Measurements from ENCODE around the gene KIFC3.
"Not testable (repeated sequence)": the region's sequence is repeated elsewhere in the genome, so short reads cannot be mapped to it uniquely, and the experiment has no call there.

The KIFC3 gene, protein sequence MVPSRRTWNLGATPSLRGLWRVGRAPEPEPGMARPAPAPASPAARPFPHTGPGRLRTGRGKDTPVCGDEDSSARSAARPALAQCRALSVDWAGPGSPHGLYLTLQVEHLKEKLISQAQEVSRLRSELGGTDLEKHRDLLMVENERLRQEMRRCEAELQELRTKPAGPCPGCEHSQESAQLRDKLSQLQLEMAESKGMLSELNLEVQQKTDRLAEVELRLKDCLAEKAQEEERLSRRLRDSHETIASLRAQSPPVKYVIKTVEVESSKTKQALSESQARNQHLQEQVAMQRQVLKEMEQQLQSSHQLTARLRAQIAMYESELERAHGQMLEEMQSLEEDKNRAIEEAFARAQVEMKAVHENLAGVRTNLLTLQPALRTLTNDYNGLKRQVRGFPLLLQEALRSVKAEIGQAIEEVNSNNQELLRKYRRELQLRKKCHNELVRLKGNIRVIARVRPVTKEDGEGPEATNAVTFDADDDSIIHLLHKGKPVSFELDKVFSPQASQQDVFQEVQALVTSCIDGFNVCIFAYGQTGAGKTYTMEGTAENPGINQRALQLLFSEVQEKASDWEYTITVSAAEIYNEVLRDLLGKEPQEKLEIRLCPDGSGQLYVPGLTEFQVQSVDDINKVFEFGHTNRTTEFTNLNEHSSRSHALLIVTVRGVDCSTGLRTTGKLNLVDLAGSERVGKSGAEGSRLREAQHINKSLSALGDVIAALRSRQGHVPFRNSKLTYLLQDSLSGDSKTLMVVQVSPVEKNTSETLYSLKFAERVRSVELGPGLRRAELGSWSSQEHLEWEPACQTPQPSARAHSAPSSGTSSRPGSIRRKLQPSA

DNA sequence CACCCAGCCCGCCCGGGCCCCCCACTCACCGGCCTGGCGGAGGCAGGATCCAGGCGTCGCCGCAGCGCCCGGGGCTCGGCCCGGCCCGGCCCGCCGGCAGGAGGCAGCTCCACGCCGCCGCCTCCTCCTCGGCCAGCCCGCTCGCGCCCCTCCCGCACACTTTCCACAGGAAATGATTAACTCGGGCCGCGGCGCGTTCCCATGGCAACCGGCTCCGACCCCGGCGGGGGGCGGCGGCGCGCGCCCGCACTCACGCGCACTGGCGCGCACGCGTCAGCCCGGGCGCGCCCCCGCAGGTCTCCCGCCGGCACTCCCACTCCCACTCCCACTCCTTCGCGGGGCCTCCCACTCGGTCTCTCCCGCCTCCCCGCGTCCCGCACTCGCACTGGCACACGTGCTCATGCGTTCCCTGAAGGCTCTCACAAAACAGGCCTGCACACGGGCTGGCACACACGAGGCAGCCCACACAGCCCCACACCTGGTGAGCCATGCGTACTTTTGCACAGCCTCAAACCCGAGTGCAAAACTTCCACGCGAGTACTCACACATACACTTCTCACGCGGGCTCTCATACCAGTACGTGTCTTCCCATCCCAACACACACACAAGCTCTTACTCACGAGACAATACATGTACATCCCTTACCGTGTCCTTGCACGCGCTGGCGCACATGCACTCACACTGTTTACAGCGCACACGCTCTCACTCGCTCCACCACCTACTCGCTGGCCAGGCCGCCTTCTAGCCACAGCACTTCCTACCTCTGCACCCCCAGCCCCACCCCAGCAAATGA is at the start of gene KIFC3:
TSS of gene KIFC3 (minus strand) at position 151 of the 793 bp plus-strand sequence. CDS start 4,248 bp downstream, outside the sequence.
- peak; percentile 62 for DNase-seq (ENCODE audit: low read depth)

DNA sequence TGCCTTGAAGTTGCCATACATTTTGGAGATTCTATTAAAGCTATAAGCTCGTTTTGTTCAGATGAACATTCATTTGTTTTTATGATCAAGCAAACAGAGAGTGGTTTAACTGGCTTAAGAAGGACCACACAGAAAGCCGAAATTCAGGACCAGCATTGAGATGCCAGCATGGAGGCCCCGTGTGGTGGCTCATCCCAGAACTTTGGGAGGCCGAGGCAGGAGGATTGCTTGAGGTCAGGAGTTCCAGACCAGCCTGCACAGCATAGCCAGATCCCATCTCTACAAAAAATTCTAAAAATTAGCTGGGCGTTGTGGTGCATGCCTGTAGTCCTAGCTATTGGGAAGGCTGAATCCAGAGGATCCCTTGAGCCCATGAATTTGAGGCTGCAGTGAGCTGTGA is 45.9 kb upstream of the KIFC3 start:
- no peak for DNase-seq (ENCODE audit: low read depth)

DNA sequence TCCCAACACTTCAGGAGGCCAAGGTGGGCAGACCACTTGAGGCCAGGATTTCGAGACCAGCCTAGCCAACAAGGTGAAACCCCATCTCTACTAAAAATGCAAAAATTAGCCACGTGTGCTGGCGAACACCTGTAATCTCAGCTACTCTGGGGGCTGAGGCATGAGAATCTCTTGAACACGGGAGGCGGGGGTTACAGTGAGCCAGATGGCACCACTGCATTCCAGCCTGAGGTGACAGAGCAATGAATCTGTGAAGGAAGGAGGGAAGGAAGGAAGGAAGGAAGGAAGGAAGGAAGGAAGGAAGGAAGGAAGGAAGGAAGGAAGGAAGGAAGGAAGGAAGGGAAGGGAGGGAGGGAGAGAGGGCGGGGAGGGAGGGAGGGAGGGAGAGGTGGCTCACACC is 44.6 kb upstream of the KIFC3 start:
- not testable (repeated sequence) for DNase-seq (ENCODE audit: low read depth)

DNA sequence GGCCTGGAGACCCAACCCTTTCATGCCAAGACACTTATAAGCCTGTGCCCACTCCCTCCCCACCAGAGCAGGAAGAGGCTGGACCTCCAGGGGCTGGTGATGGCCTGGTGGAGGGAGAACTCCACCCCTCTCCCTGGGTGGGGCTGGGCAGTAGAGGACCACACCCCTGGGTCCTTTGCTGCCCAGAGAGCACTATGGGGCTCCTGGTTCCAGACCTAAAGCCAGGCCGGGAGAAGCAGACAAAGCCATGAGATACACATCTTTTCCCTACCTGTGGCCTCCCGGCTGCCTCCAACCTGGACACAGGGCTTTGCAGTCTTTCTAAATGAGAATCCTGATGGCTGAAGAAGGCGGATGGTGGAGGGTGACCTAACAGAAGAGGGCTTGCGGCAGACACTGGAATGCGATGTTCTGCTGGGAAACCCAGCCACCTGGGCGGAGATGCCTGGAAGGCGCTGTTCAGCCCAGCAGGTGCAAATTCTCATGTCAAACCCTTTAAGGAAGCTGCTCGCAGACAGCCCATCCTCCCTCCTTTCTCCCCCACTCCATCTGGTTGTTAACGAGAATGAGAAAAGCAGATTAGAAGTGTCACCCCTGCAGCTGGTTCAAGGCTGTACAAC is 43.9 kb upstream of the KIFC3 start:
- no peak for DNase-seq (ENCODE audit: low read depth)

DNA sequence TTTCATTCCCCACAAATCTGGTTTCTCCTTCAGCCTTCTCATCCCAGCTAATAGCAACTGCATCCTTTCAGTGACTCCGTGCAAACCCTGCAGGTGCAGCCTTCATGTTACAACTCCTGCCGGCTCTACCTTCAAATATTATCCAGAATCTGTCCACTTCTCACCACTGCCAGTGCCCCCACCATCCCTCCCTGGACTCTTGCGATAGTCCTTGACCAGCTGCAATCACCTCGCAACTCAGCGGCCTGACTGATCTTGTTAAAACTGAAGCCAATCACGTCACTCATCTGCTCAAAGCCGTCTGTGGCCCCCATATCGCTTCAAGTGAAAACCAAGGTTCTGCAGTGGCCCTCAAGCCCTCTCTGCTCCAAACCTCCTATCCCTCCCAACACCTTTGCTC is 42.8 kb upstream of the KIFC3 start:
- DNase-seq (ENCODE audit: low read depth): no peak

DNA sequence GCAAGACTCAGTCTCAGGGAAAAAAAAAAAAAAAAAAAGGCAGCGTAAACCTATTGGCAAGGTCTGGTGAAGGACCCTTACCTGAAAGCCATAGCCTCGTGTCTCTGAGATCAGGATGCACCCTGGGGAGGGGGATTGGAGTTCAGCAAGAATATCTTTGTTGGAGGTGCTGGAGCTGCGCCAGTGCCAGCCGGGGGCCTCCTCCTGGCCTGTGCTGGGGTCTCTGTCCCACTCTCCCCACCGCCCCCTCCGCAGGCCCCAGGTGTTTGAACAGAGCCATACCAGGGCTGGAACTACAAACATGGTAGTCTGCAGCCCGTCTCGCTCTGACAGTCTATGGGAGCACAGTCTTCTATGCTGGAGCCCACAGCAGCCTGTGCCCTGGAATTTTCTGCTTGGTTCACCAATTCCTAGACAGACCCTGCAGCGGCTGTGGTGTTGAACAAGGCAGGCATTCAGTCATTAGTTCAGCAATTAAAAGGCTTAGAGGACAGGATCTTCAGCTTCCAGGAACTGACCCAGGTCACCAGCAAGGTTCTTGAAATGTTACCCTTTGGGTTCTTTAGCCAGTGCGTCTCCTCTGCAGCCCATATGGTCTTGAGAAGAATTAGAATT is 42.2 kb upstream of the KIFC3 start:
- DNase-seq (ENCODE audit: low read depth): no peak

DNA sequence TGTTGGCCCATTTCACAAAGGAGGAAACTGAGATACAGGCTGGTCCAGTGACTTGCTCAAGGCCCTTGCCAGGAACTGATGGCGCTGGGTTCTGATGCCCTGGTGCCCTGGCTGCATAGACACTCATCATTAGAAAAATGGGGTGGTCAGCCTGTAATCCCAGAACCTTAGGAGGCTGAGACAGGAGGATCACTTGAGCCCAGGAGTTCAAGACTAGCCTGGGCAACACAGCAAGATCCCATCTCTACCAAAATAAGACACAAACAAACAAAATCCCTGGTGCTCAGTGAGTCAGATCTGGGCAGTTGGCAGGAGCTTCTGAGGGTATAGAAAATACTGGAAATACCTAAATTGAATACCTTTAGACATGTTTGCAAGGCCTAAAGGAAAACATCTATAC is 41.1 kb upstream of the KIFC3 start:
- no peak for DNase-seq (ENCODE audit: low read depth)

DNA sequence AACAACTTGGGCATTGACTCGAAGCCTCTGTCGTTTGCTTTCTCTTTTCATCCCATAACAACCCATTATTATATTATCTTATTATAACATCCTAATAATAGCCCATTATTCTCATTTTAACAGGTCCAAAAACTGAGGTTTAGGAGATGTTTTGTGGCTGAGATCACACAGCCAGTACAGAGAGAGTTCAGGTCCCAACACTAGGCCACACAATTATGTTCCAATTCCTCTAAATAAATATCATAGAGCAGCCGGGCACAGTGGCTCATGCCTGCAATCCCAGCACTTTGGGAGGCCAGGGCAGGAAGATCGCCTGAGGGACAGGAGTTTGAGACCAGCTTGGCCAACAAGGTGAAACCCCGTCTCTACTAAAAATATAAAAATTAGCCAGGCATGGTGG is 40.3 kb upstream of the KIFC3 start:
- no peak for DNase-seq (ENCODE audit: low read depth)

DNA sequence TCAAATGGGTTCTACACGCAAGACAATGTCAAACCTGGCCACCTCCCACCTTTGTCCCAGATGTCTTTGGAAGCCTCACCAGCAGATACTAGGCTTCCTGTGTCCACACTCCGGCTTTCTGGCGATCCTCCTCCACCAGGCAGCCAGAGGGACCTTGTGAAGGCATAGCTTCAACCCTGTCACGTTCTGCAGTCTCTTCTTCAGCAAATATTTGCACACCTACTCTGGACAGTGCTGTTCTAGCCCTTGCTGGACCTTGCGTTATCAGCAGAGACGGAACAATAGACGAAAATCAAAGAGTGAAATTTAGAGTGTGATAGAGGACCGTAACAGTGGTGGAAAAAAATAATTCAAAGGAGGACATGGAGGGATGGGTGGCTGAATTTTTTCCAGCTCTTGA is 38.5 kb upstream of the KIFC3 start:
- no peak for DNase-seq (ENCODE audit: low read depth)

DNA sequence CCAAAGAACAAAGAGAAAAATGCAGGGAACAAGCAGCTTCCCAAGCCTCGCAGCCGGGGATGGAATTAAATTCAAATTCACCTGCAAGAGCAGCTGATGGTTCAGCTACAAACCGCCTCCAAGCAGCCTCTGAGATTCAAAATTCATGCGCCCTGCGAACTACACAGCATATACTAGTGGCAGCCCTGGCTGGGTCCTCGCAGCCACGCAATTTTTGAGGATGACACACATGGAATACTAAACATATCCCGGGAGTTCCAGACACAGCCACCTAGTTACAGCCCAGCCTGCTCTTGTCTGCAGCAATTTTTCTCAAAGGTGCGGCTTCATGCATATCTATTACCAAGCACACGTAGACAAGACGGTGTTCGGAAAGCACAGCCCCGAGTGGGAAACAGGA is 35.9 kb upstream of the KIFC3 start:
- DNase-seq (ENCODE audit: low read depth): no peak

DNA sequence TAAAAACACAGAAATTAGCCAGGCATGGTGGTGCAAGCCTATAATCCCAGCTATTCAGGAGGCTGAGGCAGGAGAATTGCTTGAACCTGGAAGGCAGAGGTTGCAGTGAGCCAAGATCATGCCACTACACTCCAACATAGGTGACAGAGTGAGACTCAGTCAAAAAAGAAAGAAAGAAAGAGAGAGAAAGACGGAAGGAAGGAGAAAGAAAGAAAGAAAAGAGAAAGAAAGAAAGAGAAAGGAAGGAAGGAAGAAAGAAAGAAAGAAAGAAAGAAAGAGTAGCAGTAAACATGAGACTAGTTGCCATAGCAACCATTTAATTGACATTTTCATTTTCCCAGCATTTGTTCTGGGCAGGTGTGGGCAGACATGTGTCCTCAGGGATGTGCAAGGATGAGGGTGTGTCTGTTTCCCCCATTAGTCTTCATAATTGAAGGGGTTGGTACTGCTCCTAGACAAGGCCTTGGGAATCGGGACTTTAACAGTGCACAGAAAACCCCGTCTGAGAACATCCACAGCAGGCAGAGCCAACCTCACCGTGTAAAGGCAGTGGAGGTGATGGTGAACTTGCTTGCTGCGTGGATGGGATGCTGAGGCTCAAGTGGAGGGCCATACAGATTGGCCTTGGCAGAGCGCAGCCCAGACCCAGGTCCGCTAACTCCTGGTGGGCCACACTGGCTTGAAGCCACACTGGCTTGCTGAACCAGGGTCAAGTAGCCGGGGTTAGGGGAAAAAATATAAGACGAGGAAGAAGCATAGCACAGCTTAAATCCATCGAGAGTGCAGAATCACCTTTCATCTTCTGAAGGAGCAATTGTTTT is 35.2 kb upstream of the KIFC3 start:
- DNase-seq (ENCODE audit: low read depth): no peak

DNA sequence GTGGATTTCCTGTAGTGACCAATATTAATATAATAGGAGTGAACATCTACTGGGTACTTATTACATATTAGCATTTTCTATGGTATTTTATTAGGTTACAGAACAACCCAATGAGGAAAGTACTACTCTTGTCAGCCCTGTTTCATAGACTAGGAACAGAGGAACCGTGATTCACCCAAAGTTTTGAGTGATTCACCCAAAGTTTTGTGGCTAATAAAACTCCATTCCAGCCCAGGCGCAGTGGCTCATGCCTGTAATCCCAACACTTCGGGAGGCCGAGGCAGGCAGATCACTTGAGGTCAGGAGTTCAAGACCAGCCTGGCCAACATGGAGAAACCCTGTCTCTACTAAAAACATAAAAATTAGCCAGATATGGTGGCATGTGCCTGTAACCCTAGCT is 33.1 kb upstream of the KIFC3 start:
- DNase-seq (ENCODE audit: low read depth): not testable (repeated sequence)

DNA sequence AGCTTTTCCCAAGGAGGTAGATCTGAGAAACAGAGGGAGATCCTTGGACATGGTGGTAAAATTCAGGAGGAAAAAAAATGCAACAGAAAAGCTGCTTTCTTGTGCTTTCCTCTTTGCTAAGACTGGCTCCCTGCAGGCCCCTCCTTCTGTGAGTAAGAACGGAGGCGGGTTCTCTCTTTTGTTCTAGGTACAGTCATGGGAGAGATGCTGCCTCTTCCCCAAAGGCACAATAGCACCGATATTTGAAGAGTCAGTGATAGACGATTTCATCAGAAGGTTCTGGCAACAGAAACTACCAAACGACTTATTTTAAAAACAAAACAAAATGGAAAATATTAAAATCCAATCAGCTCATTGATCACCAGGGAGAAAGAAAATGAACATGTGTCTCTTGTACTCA is 32.6 kb upstream of the KIFC3 start:
- DNase-seq (ENCODE audit: low read depth): no peak

DNA sequence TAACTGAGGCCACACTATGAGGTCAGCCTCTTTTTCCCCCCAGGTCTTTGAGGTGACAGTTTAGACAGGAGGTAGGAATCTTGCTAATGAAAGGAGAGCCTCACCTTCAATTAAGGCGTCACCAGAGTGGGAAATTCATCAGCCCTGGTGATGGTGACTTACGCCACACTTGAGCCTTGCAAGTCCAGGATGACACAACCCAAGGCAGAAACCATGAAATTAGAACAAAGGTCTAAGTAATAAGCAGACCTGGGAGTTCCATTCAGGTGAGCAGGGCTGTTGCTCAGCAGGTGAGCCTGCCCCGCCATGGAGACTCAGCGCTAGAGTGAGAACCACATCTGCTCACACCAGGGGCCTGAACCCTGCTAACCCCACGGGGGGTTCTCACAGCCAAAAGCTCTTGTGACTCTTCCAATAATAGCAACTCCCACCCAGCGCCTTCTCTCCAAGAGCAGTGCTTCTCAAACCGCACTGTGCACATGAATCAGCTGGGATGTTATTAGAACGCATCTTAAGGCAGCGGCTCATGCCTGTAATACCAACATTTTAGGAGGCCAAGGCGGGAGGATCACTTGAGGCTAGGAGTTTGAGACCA is 28.7 kb upstream of the KIFC3 start:
- no peak for DNase-seq (ENCODE audit: low read depth)

DNA sequence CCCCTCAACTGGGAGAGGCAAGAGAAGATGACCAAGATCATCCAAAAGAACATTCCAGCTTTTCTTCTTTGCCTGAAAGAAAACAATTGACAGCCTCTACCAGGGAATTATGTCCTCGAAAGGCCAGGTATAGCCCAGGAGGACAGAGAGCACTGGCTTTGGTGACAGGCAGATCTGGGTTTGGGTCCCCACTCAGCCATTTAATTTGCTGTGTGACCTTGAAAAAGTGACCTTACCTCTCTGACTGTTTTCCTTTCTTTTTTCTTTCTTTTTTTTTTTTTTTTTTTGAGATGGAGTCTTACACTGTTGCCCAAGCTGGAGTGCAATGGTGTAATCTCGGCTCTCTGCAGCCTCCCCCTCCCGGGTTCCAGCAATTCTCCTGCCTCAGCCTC is 27.7 kb upstream of the KIFC3 start:
- no peak for DNase-seq (ENCODE audit: low read depth)

DNA sequence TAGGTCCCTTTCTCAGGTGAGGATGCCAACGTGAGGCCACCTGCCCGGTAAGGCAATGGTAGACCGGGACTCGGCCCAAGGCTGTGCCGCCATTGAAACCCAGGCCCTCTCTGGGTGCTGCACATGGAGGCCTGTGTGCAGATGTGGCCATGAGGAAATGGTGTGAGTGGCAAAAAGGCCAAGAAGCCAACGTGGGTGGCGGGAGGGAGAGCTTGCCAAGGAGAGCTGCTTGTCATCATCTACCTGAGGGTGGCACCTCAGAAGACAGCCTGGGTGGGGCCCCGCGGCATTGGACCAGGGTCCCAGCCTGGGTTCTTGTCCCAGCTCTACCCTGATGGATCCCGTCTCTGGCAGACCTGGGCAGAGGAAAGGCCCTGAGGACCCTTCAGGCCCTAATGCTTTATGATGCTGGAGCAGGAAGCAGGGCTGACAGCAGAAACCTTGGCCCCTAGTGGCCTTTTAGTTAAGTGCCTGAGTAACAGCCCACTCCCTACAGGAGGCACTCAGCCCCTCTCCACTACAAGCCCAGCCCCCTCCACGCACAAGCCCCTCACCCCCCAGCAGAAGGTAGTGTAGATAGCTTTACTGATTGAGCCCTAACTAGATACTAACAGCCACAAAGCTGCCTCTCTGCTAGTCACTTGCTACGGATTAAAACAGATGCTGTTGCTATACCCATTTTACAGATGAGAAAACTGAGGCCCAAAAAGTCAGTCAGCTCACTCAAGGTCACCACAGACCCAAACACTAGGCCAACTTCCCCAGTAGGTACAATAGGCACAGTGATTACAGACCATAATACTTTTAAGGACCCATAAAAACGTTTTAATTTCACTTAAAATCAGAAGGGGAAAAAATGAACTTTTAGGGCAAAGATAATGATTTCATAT is 26.2 kb upstream of the KIFC3 start:
- DNase-seq (ENCODE audit: low read depth): no peak

DNA sequence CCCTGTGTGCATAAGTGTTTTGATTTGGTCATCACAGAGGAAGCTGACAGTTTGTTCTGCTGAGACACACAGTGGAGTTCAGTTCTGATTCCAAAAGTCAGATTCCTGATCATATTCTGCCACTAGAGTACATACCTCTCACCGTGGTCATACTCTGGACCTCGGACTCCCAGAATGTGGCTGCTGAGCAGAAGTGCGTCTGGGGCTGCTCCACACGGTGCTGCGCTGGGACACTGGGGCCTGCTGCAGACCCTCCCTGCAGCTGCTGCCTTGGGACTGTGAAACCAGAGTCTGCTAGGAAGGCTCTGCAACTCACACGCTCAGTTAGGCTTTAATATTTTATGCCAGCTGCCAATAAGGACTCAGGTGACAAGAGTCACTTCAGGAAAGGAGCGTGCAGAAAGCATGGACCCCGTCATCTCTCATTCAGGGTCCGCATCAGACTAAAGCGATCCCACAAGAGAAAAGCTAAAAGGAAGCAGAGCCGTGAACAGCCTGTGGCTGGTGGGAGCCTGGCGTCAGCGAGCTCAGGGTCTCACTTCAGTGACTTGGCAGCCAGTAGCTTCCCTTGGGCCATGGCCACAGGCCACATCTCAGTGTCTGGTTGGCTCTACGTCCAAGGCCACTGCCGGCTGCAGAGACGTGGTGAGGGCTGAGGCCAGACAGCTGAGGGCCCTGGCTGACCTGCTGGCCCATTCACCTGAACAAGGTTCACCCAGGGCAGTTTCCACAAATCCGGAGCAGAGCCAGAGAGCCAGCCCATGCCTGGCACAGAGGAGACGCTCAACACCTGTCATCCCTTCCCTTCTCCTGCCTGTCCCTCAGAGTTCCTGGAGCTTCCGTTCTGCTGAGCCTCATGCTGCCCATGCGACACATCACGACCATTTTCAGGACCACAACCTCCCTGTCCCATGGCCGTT is 24.7 kb upstream of the KIFC3 start:
- DNase-seq (ENCODE audit: low read depth): no peak

DNA sequence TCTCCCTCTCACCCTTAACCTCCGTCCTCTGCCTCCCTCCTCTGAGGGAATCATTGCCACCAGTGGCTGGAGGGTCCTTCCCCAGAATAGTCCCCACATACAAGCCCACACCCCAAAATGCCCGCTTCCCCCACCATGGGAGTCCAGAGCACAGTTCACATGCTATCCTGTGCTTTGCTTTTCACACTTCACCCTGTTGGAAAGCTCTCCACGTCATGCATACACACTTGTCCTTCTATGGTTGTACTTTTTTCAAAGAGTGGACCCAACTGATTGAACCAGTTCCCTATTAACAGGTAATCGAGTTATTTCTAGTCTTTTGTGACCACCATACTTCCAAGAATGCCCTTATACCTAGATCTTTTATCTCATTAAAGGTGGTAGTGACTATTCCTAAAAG is 23.8 kb upstream of the KIFC3 start:
- DNase-seq (ENCODE audit: low read depth): no peak
